HG03196 (cell line): ENCODE data around the gene TCN1.
A peak's percentile ranks its signal among the peaks of the same experiment; 100 is the strongest.
"Not testable (repeated sequence)": the region's sequence is repeated elsewhere in the genome, so short reads cannot be mapped to it uniquely, and the experiment has no call there.

Experiments used
- ATAC-seq: cut with Tn5 transposase; IDR thresholded peaks from one replicate; pipeline ENCODE4 v1.9.1; 2021; ENCODE audit not compliant: unreplicated experiment

TCN1 gene

DNA sequence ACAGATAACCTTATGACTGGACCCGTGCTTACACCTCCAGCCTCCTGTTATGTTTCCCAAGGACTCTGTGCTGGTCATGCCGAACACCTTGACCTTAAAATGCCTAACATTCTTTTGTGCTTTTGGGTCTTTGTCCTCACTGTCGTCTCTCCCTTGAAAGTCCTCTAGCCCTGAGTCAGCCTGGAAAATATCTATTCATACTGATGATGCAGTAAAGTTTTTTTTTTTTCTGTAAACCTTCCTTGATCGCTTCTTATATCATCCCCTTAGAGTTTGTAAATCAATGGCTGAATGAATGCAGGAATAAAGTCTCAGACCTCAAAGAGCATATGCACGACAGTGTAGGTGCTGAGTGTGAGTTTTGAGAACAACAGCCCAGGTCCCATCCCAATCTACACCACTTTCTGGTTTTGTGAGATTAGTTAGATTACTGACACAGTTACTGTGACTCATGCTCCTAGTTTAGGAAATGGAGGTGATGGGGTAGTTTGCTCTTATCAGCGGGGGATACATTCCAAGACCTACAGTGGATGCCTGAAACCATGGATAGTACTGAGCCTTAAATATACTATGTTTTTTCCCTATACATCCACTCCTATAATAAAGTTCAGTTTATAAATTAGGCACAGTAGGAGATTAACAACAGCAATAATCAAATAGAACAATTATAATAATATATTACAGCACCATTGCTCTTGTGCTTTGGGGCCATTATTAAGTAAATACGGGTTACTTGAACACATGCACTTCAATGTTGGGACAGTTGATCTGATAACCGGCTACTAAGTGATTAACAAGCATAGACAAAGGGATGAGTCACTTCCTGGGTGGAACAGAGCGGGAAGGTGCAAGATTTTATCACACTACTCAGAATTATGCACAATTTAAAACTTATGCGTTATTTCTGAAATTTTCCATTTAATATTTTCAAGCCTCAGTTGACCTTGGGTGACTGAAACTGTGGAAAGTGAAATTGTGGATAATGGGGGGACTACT lies 8.6 kb downstream of the TCN1 start:
- no peak for ATAC-seq

- no peak for ATAC-seq
Observed at GRCh38 chr11:59854871-59855270, 11.4 kb downstream of the TCN1 start.

DNA sequence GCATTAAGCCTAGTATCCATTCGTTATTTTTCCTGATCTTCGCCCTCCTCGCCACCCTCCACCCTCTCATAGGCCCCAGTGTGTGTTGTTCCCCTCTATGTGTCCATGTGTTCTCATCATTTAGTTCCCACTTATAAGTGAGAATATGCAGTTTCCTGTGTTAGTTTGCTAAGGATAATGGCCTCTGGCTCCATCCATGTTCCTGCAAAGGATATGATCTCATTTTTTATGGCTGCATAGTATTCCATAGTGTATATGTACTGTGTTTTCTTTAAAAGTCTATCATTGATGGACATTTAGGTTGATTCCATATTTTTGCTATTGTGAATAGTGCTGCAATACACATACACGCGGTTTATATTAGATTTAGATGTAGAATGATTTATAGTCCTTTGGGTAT lies 14.9 kb downstream of the TCN1 start:
- not testable (repeated sequence) for ATAC-seq

- not testable (repeated sequence) for ATAC-seq
Observed at GRCh38 chr11:59849551-59849950, 16.7 kb downstream of the TCN1 start.

GRCh38 chr11:59849129-59849528 lies 17.2 kb downstream of the TCN1 start:
- ATAC-seq, result no peak

- ATAC-seq, result not testable (repeated sequence)
Observed at GRCh38 chr11:59848439-59848838, 17.8 kb downstream of the TCN1 start.

GRCh38 chr11:59847626-59848025 lies 18.7 kb downstream of the TCN1 start:
- ATAC-seq, result no peak

GRCh38 chr11:59846556-59846955 lies 19.7 kb downstream of the TCN1 start:
- no peak for ATAC-seq

DNA sequence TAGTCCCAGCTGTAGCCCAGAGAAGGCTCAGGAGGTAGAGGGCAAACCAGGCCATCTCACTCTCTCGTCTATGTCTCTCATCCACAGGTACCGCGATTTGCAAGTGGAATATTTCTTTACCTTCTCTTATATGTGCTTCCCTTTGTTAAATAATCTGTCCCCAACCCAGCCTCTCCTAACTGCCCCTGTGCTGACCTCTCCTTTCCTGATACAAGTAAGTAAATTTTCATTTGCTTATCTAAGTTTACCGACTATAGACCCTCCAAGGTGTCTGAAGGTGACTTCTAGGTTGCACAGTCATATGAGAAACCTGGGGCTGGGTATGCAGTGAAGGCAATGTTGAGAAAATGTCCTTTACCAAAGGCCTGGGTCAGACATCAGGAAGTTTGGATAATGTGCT lies 20.9 kb downstream of the TCN1 start, which contains the start of gene CBLIF:
TSS of gene CBLIF (minus strand) at position 101 of the 400 bp plus-strand sequence. CDS start at position 55, 46 bp downstream.
- ATAC-seq, result no peak

- no peak for ATAC-seq
Observed at GRCh38 chr11:59842316-59842715, 24.0 kb downstream of the TCN1 start.

GRCh38 chr11:59841514-59841913 lies 24.8 kb downstream of the TCN1 start:
- ATAC-seq, result no peak

- no peak for ATAC-seq
Observed at GRCh38 chr11:59839615-59840014, 26.7 kb downstream of the TCN1 start.

GRCh38 chr11:59833602-59834001 lies 32.7 kb downstream of the TCN1 start:
- ATAC-seq, result no peak

DNA sequence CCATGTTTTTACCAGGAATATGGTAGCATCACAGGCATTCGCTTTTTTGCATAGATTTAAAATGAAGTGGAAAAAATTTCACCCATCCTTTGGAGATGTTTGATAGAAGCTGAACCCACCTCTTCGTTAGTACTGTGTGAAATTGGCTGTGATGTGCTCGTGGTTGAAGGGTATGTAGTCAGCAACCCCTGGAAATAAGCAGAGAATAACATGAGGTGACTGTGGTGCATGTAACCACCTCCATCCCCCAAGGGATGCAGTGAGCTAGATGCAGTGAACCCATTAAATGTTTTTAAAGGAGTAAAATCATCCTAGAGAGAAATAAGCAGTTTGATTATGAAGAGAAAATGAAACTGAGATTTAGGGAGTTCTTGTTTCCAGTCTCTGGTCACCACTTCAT lies 36.9 kb downstream of the TCN1 start:
- ATAC-seq, result no peak

GRCh38 chr11:59822989-59823566 lies 43.2 kb downstream of the TCN1 start:
- peak; percentile 88 for ATAC-seq

DNA sequence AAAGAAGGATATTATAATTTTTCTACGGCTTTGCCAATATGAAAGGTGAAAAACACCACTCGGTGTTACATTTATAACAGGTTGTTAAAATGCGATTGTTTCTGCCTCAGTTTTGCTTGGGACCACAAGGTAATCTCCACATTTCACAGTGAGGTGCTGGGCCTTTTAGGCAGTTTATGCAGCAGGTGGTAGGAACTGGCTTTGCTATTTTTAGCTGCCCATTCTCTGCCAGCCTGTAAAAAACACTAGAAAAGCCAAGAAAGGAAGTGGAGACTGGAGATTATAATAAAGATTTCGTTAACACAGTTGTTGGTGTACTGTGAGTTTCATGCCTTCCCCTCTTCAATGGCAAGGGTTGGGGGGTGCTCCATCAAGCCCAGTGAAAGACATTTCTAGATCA lies 47.7 kb downstream of the TCN1 start:
- no peak for ATAC-seq

- ATAC-seq, result not testable (repeated sequence)
Observed at GRCh38 chr11:59816434-59816833, 49.9 kb downstream of the TCN1 start.

- no peak for ATAC-seq
Observed at GRCh38 chr11:59815754-59816153, 50.5 kb downstream of the TCN1 start.

GRCh38 chr11:59814021-59814420 lies 52.3 kb downstream of the TCN1 start:
- ATAC-seq, result no peak

- no peak for ATAC-seq
Observed at GRCh38 chr11:59813364-59813763, 52.9 kb downstream of the TCN1 start.

DNA sequence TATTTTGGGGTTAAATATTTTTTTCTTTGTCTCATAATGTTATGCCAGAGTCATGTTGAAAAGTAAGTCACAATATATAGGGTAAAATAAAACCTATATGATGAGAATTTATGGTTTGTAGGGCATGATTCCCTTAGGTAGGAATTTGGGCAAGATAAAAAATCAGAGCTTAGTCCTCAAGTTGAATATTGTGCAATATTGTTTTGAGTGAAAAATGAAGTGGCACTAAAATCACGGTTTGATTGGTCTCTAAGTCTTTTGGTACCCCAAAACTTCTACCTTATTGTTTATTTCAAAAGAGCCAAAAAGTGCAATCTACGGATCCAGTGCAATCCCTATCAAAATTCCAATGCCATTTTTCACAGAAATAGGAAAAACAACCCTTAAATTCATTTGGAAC lies 54.1 kb downstream of the TCN1 start:
- ATAC-seq, result no peak

GRCh38 chr11:59810911-59811259 lies 55.4 kb downstream of the TCN1 start:
- no peak for ATAC-seq
